ENCODE measurements around the gene APOD. TPM values are rescaled to one million over a fixed set of nuclear protein-coding genes. Genes with fewer than 3 reads are reported as not detected.

APOD gene
- total and polyA plus RNA-seq, 10 of the 15 experiments (the other 5 are each of a cell fraction or from before 2014, with no cell fraction given) = 0.06 to 0.77 (median 0.47) TPM; not detected in 3

- TF ChIP-seq TCF7 (IDR thresholded peaks at IDR 0.05; ENCODE audit: borderline replicate concordance) = no peak
- peak; percentile 23; the same call in 1 of the 2 replicates for TF ChIP-seq IKZF1 (conservative IDR thresholded peaks at IDR 0.05)
- no peak for TF ChIP-seq DPF2 (IDR thresholded peaks at IDR 0.05)
- TF ChIP-seq ZZZ3 (IDR thresholded peaks at IDR 0.05; ENCODE audit: control insufficient read depth, insufficient read length, low read depth) = no peak
- no peak for TF ChIP-seq CBFB (IDR thresholded peaks at IDR 0.05; ENCODE audit: low read depth)
- no peak for TF ChIP-seq POU2F2 (IDR thresholded peaks at IDR 0.05; ENCODE audit: borderline replicate concordance, low read depth, low read length)
- no peak for TF ChIP-seq E2F4 (IDR thresholded peaks at IDR 0.05; ENCODE audit: low read depth, low read length)
- TF ChIP-seq ZNF274 (IDR thresholded peaks at IDR 0.05; ENCODE audit: insufficient read depth, insufficient read length) = no peak
- no peak for TF ChIP-seq PBX3 (IDR thresholded peaks at IDR 0.05; ENCODE audit: insufficient replicate concordance, low read depth, low read length)
- TF ChIP-seq BCLAF1 (IDR thresholded peaks at IDR 0.05) = no peak
- no peak for TF ChIP-seq RAD21 (IDR thresholded peaks at IDR 0.05; ENCODE audit: insufficient read depth, low read depth, low read length)
- TF ChIP-seq IRF3 (IDR thresholded peaks at IDR 0.05) = no peak
- no peak for TF ChIP-seq ATF2 (IDR thresholded peaks at IDR 0.05; ENCODE audit: low read length)
- no peak for TF ChIP-seq NFIC (IDR thresholded peaks at IDR 0.05; ENCODE audit: low read depth, low read length)
- no peak for TF ChIP-seq FOS (IDR thresholded peaks at IDR 0.05; ENCODE audit: borderline replicate concordance, extremely low read depth, insufficient read length)
- TF ChIP-seq PAX8 (IDR thresholded peaks at IDR 0.05) = no peak
- TF ChIP-seq SIN3A (IDR thresholded peaks at IDR 0.05; ENCODE audit: low read depth, low read length) = 0 out of 2 replicates have a peak, but pooled peaks have one; percentile 57
- TF ChIP-seq ZNF384 (IDR thresholded peaks at IDR 0.05; ENCODE audit: borderline replicate concordance, low read depth, low read length) = no peak
- no peak for TF ChIP-seq BMI1 (IDR thresholded peaks at IDR 0.05; ENCODE audit: borderline replicate concordance)
- TF ChIP-seq SUPT20H (IDR thresholded peaks at IDR 0.05; ENCODE audit: borderline replicate concordance, control insufficient read depth, low read depth, low read length) = no peak
Measured at GRCh38 chr3:195549931-195550519, 33.7 kb downstream of the APOD start (continued).

All from GM12878 (cell line).